Fibroblast of pulmonary artery (primary cell): ENCODE data around the gene FRMD6.

ENCODE experiments used
- DNase-seq: peaks from one replicate; pipeline ENCODE4 v3.0.0-alpha.2; 2010; ENCODE audit warnings: low read depth
- H3K4me3 ChIP-seq: replicated peaks from 2 replicates; pipeline ENCODE4 v1.5.1; 2011; ENCODE audit warnings: low read depth, mild to moderate bottlenecking, control low read depth, low read length, moderate library complexity
- CTCF ChIP-seq: IDR thresholded peaks from 2 replicates; pipeline ENCODE4 v1.5.1; 2011; ENCODE audit warnings: mild to moderate bottlenecking, control low read depth, low read length, inconsistent platforms; ENCODE audit errors: missing control alignments

FRMD6 gene

GRCh38 chr14:51711505-51711904 lies 59.8 kb downstream of the FRMD6 start:
- no peak for DNase-seq
- H3K4me3 ChIP-seq = no peak overlapping the region
- TF ChIP-seq CTCF = no peak

GRCh38 chr14:51715250-51715649 lies 63.5 kb downstream of the FRMD6 start:
- no peak for DNase-seq
- no peak overlapping the region for H3K4me3 ChIP-seq
- TF ChIP-seq CTCF = no peak

GRCh38 chr14:51715742-51716141 lies 64.0 kb downstream of the FRMD6 start:
- TF ChIP-seq CTCF = no peak
- DNase-seq = no peak
- no peak overlapping the region for H3K4me3 ChIP-seq

- no peak for TF ChIP-seq CTCF
- H3K4me3 ChIP-seq = no peak overlapping the region
- peak; percentile 14 for DNase-seq
Observed at GRCh38 chr14:51716610-51717009, 64.9 kb downstream of the FRMD6 start.

GRCh38 chr14:51717766-51718165 lies 66.1 kb downstream of the FRMD6 start:
- no peak for TF ChIP-seq CTCF
- no peak for DNase-seq
- H3K4me3 ChIP-seq = no peak overlapping the region

- TF ChIP-seq CTCF = no peak
- H3K4me3 ChIP-seq = no peak overlapping the region
- DNase-seq = no peak
Observed at GRCh38 chr14:51719955-51720354, 68.2 kb downstream of the FRMD6 start.

- no peak for DNase-seq
- no peak overlapping the region for H3K4me3 ChIP-seq
- no peak for TF ChIP-seq CTCF
Observed at GRCh38 chr14:51723990-51724389, 72.3 kb downstream of the FRMD6 start.
